Measurements from ENCODE around the gene ATP10B.

GRCh38 chr5:160792281-160792680 lies 59.7 kb downstream of the ATP10B start:
- TF ChIP-seq, protein P1, sequence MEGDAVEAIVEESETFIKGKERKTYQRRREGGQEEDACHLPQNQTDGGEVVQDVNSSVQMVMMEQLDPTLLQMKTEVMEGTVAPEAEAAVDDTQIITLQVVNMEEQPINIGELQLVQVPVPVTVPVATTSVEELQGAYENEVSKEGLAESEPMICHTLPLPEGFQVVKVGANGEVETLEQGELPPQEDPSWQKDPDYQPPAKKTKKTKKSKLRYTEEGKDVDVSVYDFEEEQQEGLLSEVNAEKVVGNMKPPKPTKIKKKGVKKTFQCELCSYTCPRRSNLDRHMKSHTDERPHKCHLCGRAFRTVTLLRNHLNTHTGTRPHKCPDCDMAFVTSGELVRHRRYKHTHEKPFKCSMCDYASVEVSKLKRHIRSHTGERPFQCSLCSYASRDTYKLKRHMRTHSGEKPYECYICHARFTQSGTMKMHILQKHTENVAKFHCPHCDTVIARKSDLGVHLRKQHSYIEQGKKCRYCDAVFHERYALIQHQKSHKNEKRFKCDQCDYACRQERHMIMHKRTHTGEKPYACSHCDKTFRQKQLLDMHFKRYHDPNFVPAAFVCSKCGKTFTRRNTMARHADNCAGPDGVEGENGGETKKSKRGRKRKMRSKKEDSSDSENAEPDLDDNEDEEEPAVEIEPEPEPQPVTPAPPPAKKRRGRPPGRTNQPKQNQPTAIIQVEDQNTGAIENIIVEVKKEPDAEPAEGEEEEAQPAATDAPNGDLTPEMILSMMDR (IDR thresholded peaks at IDR 0.05) = no peak
- TF ChIP-seq POLR2A (IDR thresholded peaks at IDR 0.05) = no peak
